SK-N-SH (cell line): ENCODE results near the gene GRK5. TPM values are rescaled to one million over a fixed set of nuclear protein-coding genes. Genes with fewer than 3 reads are reported as not detected.

ENCODE experiments used
- CTCF ChIA-PET: fragments of 300-600, 350-600 bp; formaldehyde crosslinking; extraction: SDS; loops from one replicate; lab custom pipeline; 2021; lab: Yijun Ruan, JAX
- POLR2A ChIA-PET: fragments of 350-600 bp; sonication (Branson Sonifier 250); formaldehyde crosslinking; extraction: SDS; loops from one replicate; lab custom pipeline; 2020; ENCODE audit warnings: antibody characterized with exemption, inconsistent platforms; lab: Yijun Ruan, JAX
- DNase-seq: peaks from one replicate; pipeline ENCODE4 v3.0.0; 2012
- H2AFZ ChIP-seq: fragments of 200-600 bp; sonication (generic); 2 replicates; pipeline ENCODE4 v1.8.1; 2016; ENCODE audit warnings: antibody characterized with exemption, mild to moderate bottlenecking, low read depth
- H3F3A ChIP-seq: fragments of 200-600 bp; sonication (generic); replicated peaks from 2 replicates; pipeline ENCODE3; 2016; ENCODE audit warnings: antibody characterized with exemption, mild to moderate bottlenecking; ENCODE audit not compliant: insufficient read depth
- H3K27ac ChIP-seq, 2 experiments: fragments of 200-500 bp in 1 of 2; fragments of 200-600 bp in 1 of 2; sonication (Bioruptor generic) in 1 of 2; sonication (generic), shearing (Covaris generic) in 1 of 2; 2 replicates each; pipeline versions ENCODE4 v1.5.1 to v1.6.1; 2014 to 2016; ENCODE audit warnings: low read depth in 2 of 2, inconsistent platforms in 1 of 2, low read length in 1 of 2, mild to moderate bottlenecking in 1 of 2, mixed read lengths in 1 of 2
- H3K27me3 ChIP-seq: fragments of 200-600 bp; sonication (generic), shearing (Covaris generic); 2 replicates; pipeline ENCODE4 v1.6.1; 2016; ENCODE audit warnings: mixed run types; ENCODE audit not compliant: insufficient read depth
- H3K36me3 ChIP-seq, 2 experiments: fragments of 200-500 bp in 1 of 2; fragments of 200-600 bp in 1 of 2; sonication (Bioruptor generic) in 1 of 2; sonication (generic) in 1 of 2; replicated peaks in 1 of 2; 2 replicates each; pipeline versions ENCODE3 to v1.5.1; 2014 to 2016; ENCODE audit warnings: low read length in 1 of 2, mild to moderate bottlenecking in 1 of 2; ENCODE audit not compliant: insufficient read depth in 2 of 2, control insufficient read depth in 1 of 2
- H3K4me1 ChIP-seq, 2 experiments: fragments of 200-500 bp in 1 of 2; fragments of 200-600 bp in 1 of 2; sonication (Bioruptor generic) in 1 of 2; sonication (generic), shearing (Covaris generic) in 1 of 2; 2 replicates each; pipeline versions ENCODE4 v1.5.1 to v1.6.1; 2014 to 2016; ENCODE audit warnings: low read depth in 1 of 2, low read length in 1 of 2, mixed run types in 1 of 2; ENCODE audit not compliant: insufficient read depth in 2 of 2, control insufficient read depth in 1 of 2
- H3K4me2 ChIP-seq: fragments of 200-600 bp; sonication (generic), shearing (Covaris generic); 2 replicates; pipeline ENCODE4 v1.6.1; 2017; ENCODE audit warnings: mixed run types
- H3K4me3 ChIP-seq, 2 experiments: fragments of 200-500 bp in 1 of 2; fragments of 200-600 bp in 1 of 2; sonication (Bioruptor generic) in 1 of 2; sonication (generic), shearing (Covaris generic) in 1 of 2; 2 replicates each; pipeline versions ENCODE4 v1.5.1 to v1.8.1; 2014 to 2016; ENCODE audit warnings: low read depth in 2 of 2, inconsistent platforms in 1 of 2, low read length in 1 of 2, mild to moderate bottlenecking in 1 of 2, mixed read lengths in 1 of 2, moderate library complexity in 1 of 2
- H3K79me2 ChIP-seq: fragments of 200-600 bp; sonication (generic); 2 replicates; pipeline ENCODE4 v1.8.1; 2017; ENCODE audit warnings: mild to moderate bottlenecking; ENCODE audit not compliant: insufficient read depth
- H3K9ac ChIP-seq: fragments of 200-600 bp; sonication (generic); 2 replicates; pipeline ENCODE4 v1.6.1; 2017; ENCODE audit warnings: mixed run types
- H3K9me2 ChIP-seq: fragments of 200-600 bp; sonication (generic); 2 replicates; pipeline ENCODE4 v1.6.1; 2017; ENCODE audit warnings: mixed run types
- H3K9me3 ChIP-seq: fragments of 200-600 bp; sonication (generic); 2 replicates; pipeline ENCODE4 v1.6.1; 2017; ENCODE audit warnings: mixed run types, mild to moderate bottlenecking, moderate library complexity
- H4K20me1 ChIP-seq: fragments of 200-600 bp; sonication (generic); 2 replicates; pipeline ENCODE4 v1.6.1; 2017; ENCODE audit warnings: mild to moderate bottlenecking, mixed run types; ENCODE audit not compliant: insufficient read depth
- GABPA ChIP-seq: IDR thresholded peaks from 2 replicates; pipeline ENCODE4 v1.4.0; 2012; ENCODE audit warnings: low read depth, mild to moderate bottlenecking
- GATA2 ChIP-seq: sonication (generic); formaldehyde crosslinking; IDR thresholded peaks from 2 replicates; pipeline ENCODE4 v1.5.0; 2020; ENCODE audit warnings: mild to moderate bottlenecking, missing genetic modification reagents
- MAX ChIP-seq: IDR thresholded peaks from 2 replicates; pipeline ENCODE4 v1.4.0; 2012; ENCODE audit warnings: low read depth
- MXI1 ChIP-seq: IDR thresholded peaks from 2 replicates; pipeline ENCODE4 v1.6.1; 2012; ENCODE audit warnings: mild to moderate bottlenecking, low read depth, low read length, improper control_type of control experiment
- NFIC ChIP-seq: IDR thresholded peaks from 2 replicates; pipeline ENCODE4 v1.4.0; 2012; ENCODE audit warnings: borderline replicate concordance
- PBX3 ChIP-seq: IDR thresholded peaks from 2 replicates; pipeline ENCODE4; 2012
- POLR2AphosphoS5 ChIP-seq: IDR thresholded peaks from 2 replicates; pipeline ENCODE4 v1.6.1; 2012; ENCODE audit warnings: low read depth, low read length
- RAD21 ChIP-seq: IDR thresholded peaks from 2 replicates; pipeline ENCODE4 v1.6.1; 2012; ENCODE audit warnings: mild to moderate bottlenecking, low read length
- RXRA ChIP-seq: IDR thresholded peaks from 2 replicates; pipeline ENCODE4 v1.4.0; 2012; ENCODE audit warnings: low read depth, mild to moderate bottlenecking, borderline replicate concordance
- SIN3A ChIP-seq: IDR thresholded peaks from 2 replicates; pipeline ENCODE4 v1.6.1; 2012; ENCODE audit warnings: low read depth, mild to moderate bottlenecking, low read length, moderate library complexity, borderline replicate concordance
- TCF12 ChIP-seq: IDR thresholded peaks from 2 replicates; pipeline ENCODE4 v1.4.0; 2012
- TEAD4 ChIP-seq: IDR thresholded peaks from 2 replicates; pipeline ENCODE4 v1.4.0; 2012; ENCODE audit warnings: mild to moderate bottlenecking, borderline replicate concordance; ENCODE audit not compliant: insufficient read depth
- USF2 ChIP-seq: fragments of 150-350 bp; IDR thresholded peaks from 2 replicates; pipeline ENCODE4 v1.6.1; 2017; ENCODE audit warnings: antibody characterized with exemption, low read length, low read depth, borderline replicate concordance
- YY1 ChIP-seq: IDR thresholded peaks from 2 replicates; pipeline ENCODE4 v1.4.0; 2012; ENCODE audit warnings: low read depth, mild to moderate bottlenecking
- ZBTB33 ChIP-seq: IDR thresholded peaks from 2 replicates; pipeline ENCODE4 v1.4.0; 2012; ENCODE audit warnings: low read depth, borderline replicate concordance
- WGBS: methylation state at CpG from one replicate; pipeline ENCODE4 v1.1.6; 2017; ENCODE audit warnings: low lambda C conversion rate; 5-methylcytosine and 5-hydroxymethylcytosine counted together
- polyA plus RNA-seq, 3 experiments: library from polyadenylated mRNA; depleted of rRNA; stranded (reverse); fragments of >200 nt; gene quantifications; 2 replicates each; pipeline ENCODE4 v1.2.3, GENCODE V29; 2012

GRK5 gene
- polyA plus RNA-seq, 1 of the 3 experiments (the other 2 are of a cell fraction): 12.1 TPM

- H3K4me1 ChIP-seq: peaks cover 0 to 3% of the 10 kb centered on the region in 2 experiments; a peak in 1 of 4 replicates
- no peaks in the 10 kb centered on the region for H3K9me3 ChIP-seq
- CTCF ChIA-PET: interaction anchor here (10.6 to 19.8 kb wide), 2 partner anchors 21 to 237 kb away, joined by 150 to 505 read pairs; partner anchors contain the start of gene GRK5
These were observed 234.8 kb downstream of the GRK5 start for GRCh38 chr10:119441921-119442757.

More at GRCh38 chr10:119441921-119442757, 234.8 kb downstream of the GRK5 start:
- WGBS: 90% methylated on average over 8 of the region's 25 CpGs
- H3K27ac ChIP-seq: no peak overlapping the region
- H3K4me3 ChIP-seq: no peak overlapping the region
- no peaks in the 10 kb centered on the region for H3F3A ChIP-seq
- H3K9ac ChIP-seq: no peak overlapping the region
- no peaks in the 10 kb centered on the region for H4K20me1 ChIP-seq
- TF ChIP-seq TEAD4 (no peak), PBX3 (no peak), NFIC (no peak), RAD21 (no peak), POLR2AphosphoS5 (no peak), USF2 (no peak), ZBTB33 (no peak), MXI1 (no peak), GATA2 (CRISPR knock-in tag) (no peak), TCF12 (no peak), YY1 (no peak), GABPA (no peak), MAX (no peak), SIN3A (no peak), RXRA (no peak)
- H3K27me3 ChIP-seq: no peaks in the 10 kb centered on the region
- no peaks in the 10 kb centered on the region for H3K36me3 ChIP-seq
- no peak for DNase-seq
- no peak overlapping the region for H3K4me2 ChIP-seq
- no peaks in the 10 kb centered on the region for H3K9me2 ChIP-seq
- H2AFZ ChIP-seq: no peak overlapping the region
- POLR2A ChIA-PET: interaction anchor here (1.5 kb wide), 1 partner anchor 17 kb away, joined by 4 read pairs; no protein-coding TSS in a partner anchor
- H3K79me2 ChIP-seq: no peaks in the 10 kb centered on the region
